H9 (cell line): ENCODE results near the gene TUT4. TPM values are rescaled to one million over a fixed set of nuclear protein-coding genes. Genes with fewer than 3 reads are reported as not detected.

Experiments
- DNase-seq: peaks from one replicate; pipeline ENCODE4 v3.0.0-alpha.2; 2017
- H2AFZ ChIP-seq: one replicate; pipeline ENCODE4 v1.6.1; 2013; ENCODE audit warnings: mild to moderate bottlenecking, low read length, control low read depth, moderate library complexity
- H2AK5ac ChIP-seq: 2 replicates; pipeline ENCODE4 v1.6.1; 2013; ENCODE audit warnings: low read length, control low read depth, mixed read lengths; ENCODE audit not compliant: insufficient read length
- H2BK120ac ChIP-seq: one replicate; pipeline ENCODE4 v1.6.1; 2013; ENCODE audit warnings: low read depth, mild to moderate bottlenecking, low read length, control low read depth, inconsistent platforms; ENCODE audit not compliant: poor library complexity, severe bottlenecking
- H2BK12ac ChIP-seq: 2 replicates; pipeline ENCODE4 v1.6.1; 2013; ENCODE audit warnings: low read length, control low read depth, mixed read lengths, low read depth; ENCODE audit not compliant: insufficient read length
- H2BK15ac ChIP-seq: 2 replicates; pipeline ENCODE4 v1.6.1; 2013; ENCODE audit warnings: low read depth, low read length, control low read depth
- H2BK20ac ChIP-seq: one replicate; pipeline ENCODE4 v1.6.1; 2013; ENCODE audit warnings: low read depth, mild to moderate bottlenecking, low read length, control low read depth, inconsistent platforms; ENCODE audit not compliant: poor library complexity, severe bottlenecking
- H2BK5ac ChIP-seq: 2 replicates; pipeline ENCODE4 v1.6.1; 2013; ENCODE audit warnings: low read length, control low read depth, mixed read lengths; ENCODE audit not compliant: insufficient read length
- H3K14ac ChIP-seq: 2 replicates; pipeline ENCODE4 v1.6.1; 2013; ENCODE audit warnings: low read length, control low read depth; ENCODE audit not compliant: insufficient read depth
- H3K18ac ChIP-seq: 2 replicates; pipeline ENCODE4 v1.6.1; 2013; ENCODE audit warnings: low read depth, mild to moderate bottlenecking, mixed read lengths, low read length, control low read depth; ENCODE audit not compliant: insufficient read length
- H3K23ac ChIP-seq: 2 replicates; pipeline ENCODE4 v1.6.1; 2013; ENCODE audit warnings: low read length, control low read depth, mixed read lengths, low read depth; ENCODE audit not compliant: insufficient read length
- H3K23me2 ChIP-seq: 2 replicates; pipeline ENCODE4 v1.6.1; 2013; ENCODE audit warnings: low read depth, mild to moderate bottlenecking, mixed read lengths, low read length, control low read depth; ENCODE audit not compliant: insufficient read length, poor library complexity, severe bottlenecking
- H3K27ac ChIP-seq: 2 replicates; pipeline ENCODE4 v1.5.1; 2013; ENCODE audit warnings: low read length, control low read depth, mixed read lengths, low read depth; ENCODE audit not compliant: insufficient read length
- H3K27me3 ChIP-seq: 2 replicates; pipeline ENCODE4 v1.6.1; 2013; ENCODE audit warnings: low read length, control low read depth, inconsistent platforms; ENCODE audit not compliant: insufficient read depth
- H3K4ac ChIP-seq: 2 replicates; pipeline ENCODE4 v1.6.1; 2013; ENCODE audit warnings: low read depth, mild to moderate bottlenecking, control low read depth, inconsistent platforms, low read length, moderate library complexity
- H3K4me1 ChIP-seq: 2 replicates; pipeline ENCODE4 v1.6.1; 2013; ENCODE audit warnings: low read length, control low read depth, inconsistent platforms; ENCODE audit not compliant: insufficient read depth
- H3K4me2 ChIP-seq: 2 replicates; pipeline ENCODE4 v1.6.1; 2013; ENCODE audit warnings: low read length, control low read depth, mixed read lengths; ENCODE audit not compliant: insufficient read length, insufficient read depth
- H3K56ac ChIP-seq: 2 replicates; pipeline ENCODE4 v1.6.1; 2013; ENCODE audit warnings: low read depth, mild to moderate bottlenecking, mixed read lengths, low read length, control low read depth; ENCODE audit not compliant: insufficient read length
- H3K79me1 ChIP-seq: 2 replicates; pipeline ENCODE4 v1.6.1; 2013; ENCODE audit warnings: low read depth, mild to moderate bottlenecking, moderate library complexity, low read length, control low read depth, inconsistent platforms; ENCODE audit not compliant: insufficient read depth, poor library complexity, severe bottlenecking
- H3K79me2 ChIP-seq: 2 replicates; pipeline ENCODE4 v1.6.1; 2013; ENCODE audit warnings: low read length, control low read depth, inconsistent platforms; ENCODE audit not compliant: insufficient read depth
- H3K9ac ChIP-seq: 2 replicates; pipeline ENCODE4 v1.6.1; 2013; ENCODE audit warnings: low read length, control low read depth, mixed read lengths; ENCODE audit not compliant: insufficient read length; ENCODE audit errors: extremely low read depth
- H3K9me3 ChIP-seq: one replicate; pipeline ENCODE4 v1.6.1; 2013; ENCODE audit warnings: low read depth, low read length, inconsistent platforms; ENCODE audit not compliant: control insufficient read depth
- H3T11ph ChIP-seq: one replicate; pipeline ENCODE4 v1.6.1; 2013; ENCODE audit warnings: mild to moderate bottlenecking, low read length, control low read depth, inconsistent platforms
- H4K20me1 ChIP-seq: one replicate; pipeline ENCODE4 v1.6.1; 2013; ENCODE audit not compliant: control insufficient read depth, insufficient read length, insufficient read depth
- H4K5ac ChIP-seq: 2 replicates; pipeline ENCODE4 v1.6.1; 2013; ENCODE audit warnings: low read depth, mild to moderate bottlenecking, mixed read lengths, low read length, control low read depth; ENCODE audit not compliant: insufficient read length
- H4K8ac ChIP-seq: replicated peaks from 2 replicates; pipeline ENCODE4 v1.6.1; 2013; ENCODE audit warnings: low read length, control low read depth, mixed read lengths, low read depth; ENCODE audit not compliant: insufficient read length
- H4K91ac ChIP-seq: 2 replicates; pipeline ENCODE4 v1.6.1; 2013; ENCODE audit warnings: low read depth, mild to moderate bottlenecking, moderate library complexity, mixed read lengths, low read length, control low read depth; ENCODE audit not compliant: insufficient read length
- H3K27ac Mint-ChIP-seq, 3 experiments: 2 replicates in 2 of 3; 3 replicates in 1 of 3; pipeline ENCODE4 v1.8.0; 2020 to 2021; ENCODE audit warnings: mixed read lengths in 3 of 3, mild to moderate bottlenecking in 1 of 3, moderate library complexity in 1 of 3
- H3K27me3 Mint-ChIP-seq: 2 replicates; pipeline ENCODE4 v1.8.0; 2021; ENCODE audit warnings: low read depth, mild to moderate bottlenecking, moderate library complexity, mixed read lengths
- H3K36me3 Mint-ChIP-seq, 3 experiments: 2 replicates in 2 of 3; 3 replicates in 1 of 3; pipeline ENCODE4 v1.8.0; 2020 to 2021; ENCODE audit warnings: low read depth in 3 of 3, mixed read lengths in 3 of 3; ENCODE audit not compliant: insufficient read depth in 1 of 3
- H3K4me1 Mint-ChIP-seq, 2 experiments: 2 replicates each; pipeline ENCODE4 v1.8.0; 2020; ENCODE audit warnings: mixed read lengths in 2 of 2
- H3K4me3 Mint-ChIP-seq, 2 experiments: 2 replicates in 1 of 2; 3 replicates in 1 of 2; pipeline ENCODE4 v1.8.0; 2020 to 2021; ENCODE audit warnings: mild to moderate bottlenecking in 2 of 2, mixed read lengths in 2 of 2, moderate library complexity in 1 of 2
- H3K9me3 Mint-ChIP-seq, 2 experiments: 2 replicates in 1 of 2; 3 replicates in 1 of 2; pipeline ENCODE4 v1.8.0; 2020; ENCODE audit warnings: mild to moderate bottlenecking in 2 of 2, mixed read lengths in 2 of 2, moderate library complexity in 1 of 2
- CTCF ChIP-seq: fragments of 200-600 bp; sonication (generic); conservative IDR thresholded peaks from 3 replicates; pipeline ENCODE4 v1.8.0; 2021; ENCODE audit warnings: antibody characterized with exemption, mild to moderate bottlenecking
- WGBS: extraction: QIAGEN DNeasy Blood & Tissue Kit; methylation state at CpG from one replicate; pipeline ENCODE4 v1.1.7; 2013; ENCODE audit warnings: missing lambda C conversion rate, low lambda C conversion rate, mixed read lengths; ENCODE audit not compliant: insufficient read length; ENCODE audit errors: extremely low coverage; 5-methylcytosine and 5-hydroxymethylcytosine counted together
- total RNA-seq: library from RNA; stranded (reverse); gene quantifications from 2 replicates; pipeline ENCODE4 v1.2.1, GENCODE V29; 2021

TUT4 gene
- total RNA-seq, 1 experiment from 2014 or later: 59.3 TPM

GRCh38 chr1:52552236-52552504 is 722 bp downstream of the TUT4 start:
- Histone ChIP-seq H3T11ph (no peak overlapping the region), H4K8ac (no peak overlapping the region), H3K79me2 (peaks cover 15% of the 10 kb centered on the region; the same call in 1 of the 2 replicates), H3K4ac (no peak overlapping the region), H4K20me1 (no peaks in the 10 kb centered on the region), H2BK15ac (no peak overlapping the region), H3K9ac (peak overlapping the region; percentile 67), H3K4me2 (peak overlapping the region; percentile 84), H2AFZ (no peak overlapping the region), H4K91ac (no peak overlapping the region), H2AK5ac (no peak overlapping the region), H3K79me1 (no peaks in the 10 kb centered on the region), H2BK120ac (no peak overlapping the region), H3K27ac (no peak overlapping the region), H2BK20ac (no peak overlapping the region), H3K27me3 (no peaks in the 10 kb centered on the region), H3K23me2 (peaks cover 10% of the 10 kb centered on the region), H2BK5ac (no peak overlapping the region), H3K9me3 (no peaks in the 10 kb centered on the region), H3K56ac (no peak overlapping the region), H4K5ac (no peak overlapping the region), H3K4me1 (peaks cover 5% of the 10 kb centered on the region; the same call in 1 of the 2 replicates), H3K14ac (no peak overlapping the region), H2BK12ac (no peak overlapping the region), H3K23ac (no peak overlapping the region), H3K18ac (no peak overlapping the region)
- no peaks in the 10 kb centered on the region for H3K36me3 Mint-ChIP-seq
- WGBS: no CpG with 5 or more reads among the region's 14 CpGs
- DNase-seq: no peak
- no peak overlapping the region for H3K4me3 Mint-ChIP-seq
- H3K4me1 Mint-ChIP-seq: peaks cover 28 to 33% of the 10 kb centered on the region in 2 experiments
- TF ChIP-seq CTCF: no peak
- H3K27ac Mint-ChIP-seq: no peak overlapping the region
- H3K9me3 Mint-ChIP-seq: no peaks in the 10 kb centered on the region
- no peaks in the 10 kb centered on the region for H3K27me3 Mint-ChIP-seq
